NCI-H69 (cell line): Measurements from ENCODE around the gene NRBF2.
"Not testable (repeated sequence)": the region's sequence is repeated elsewhere in the genome, so short reads cannot be mapped to it uniquely, and the experiment has no call there.

ENCODE experiments used
- DNase-seq: peaks from one replicate; lab custom pipeline; 2025; lab: John Stamatoyannopoulos, UW

The NRBF2 gene

GRCh38 chr10:63119041-63119440, 14.1 kb upstream of the NRBF2 start:
- no peak for DNase-seq

- DNase-seq, result peak; percentile 67
Measured at GRCh38 chr10:63120554-63120953, 12.6 kb upstream of the NRBF2 start.

- no peak for DNase-seq
Measured at GRCh38 chr10:63123727-63124362, 9.3 kb upstream of the NRBF2 start.

- DNase-seq, result peak; percentile 4
Measured at GRCh38 chr10:63125459-63125858, 7.7 kb upstream of the NRBF2 start.

- no peak for DNase-seq
Measured at GRCh38 chr10:63128443-63128842, 4.7 kb upstream of the NRBF2 start.

GRCh38 chr10:63129888-63130287, 3.2 kb upstream of the NRBF2 start:
- no peak for DNase-seq

GRCh38 chr10:63132651-63133055, 475 bp upstream of the NRBF2 start:
- no peak for DNase-seq

- no peak for DNase-seq
Measured at GRCh38 chr10:63133821-63134557, 861 bp downstream of the NRBF2 start.

- DNase-seq, result no peak
Measured at GRCh38 chr10:63137306-63137705, 4.2 kb downstream of the NRBF2 start.

- no peak for DNase-seq
Measured at GRCh38 chr10:63140077-63140476, 6.9 kb downstream of the NRBF2 start.

GRCh38 chr10:63142136-63142535, 9.0 kb downstream of the NRBF2 start:
- no peak for DNase-seq

- DNase-seq, result no peak
Measured at GRCh38 chr10:63143987-63144386, 10.9 kb downstream of the NRBF2 start.

- no peak for DNase-seq
Measured at GRCh38 chr10:63145782-63146181, 12.7 kb downstream of the NRBF2 start.

- no peak for DNase-seq
Measured at GRCh38 chr10:63146503-63146902, 13.4 kb downstream of the NRBF2 start.

- DNase-seq, result no peak
Measured at GRCh38 chr10:63150745-63151144, 17.6 kb downstream of the NRBF2 start.

GRCh38 chr10:63153868-63154545, 20.9 kb downstream of the NRBF2 start:
- not testable (repeated sequence) for DNase-seq

GRCh38 chr10:63154546-63155387, 21.6 kb downstream of the NRBF2 start:
- DNase-seq, result no peak

GRCh38 chr10:63155388-63156020, 22.4 kb downstream of the NRBF2 start:
- DNase-seq, result no peak

- no peak for DNase-seq
Measured at GRCh38 chr10:63156236-63156635, 23.1 kb downstream of the NRBF2 start.

- DNase-seq, result peak; percentile 79
Measured at GRCh38 chr10:63157845-63158624, 24.9 kb downstream of the NRBF2 start.

GRCh38 chr10:63161592-63161991, 28.5 kb downstream of the NRBF2 start:
- DNase-seq, result no peak
